Adrenal gland (tissue), 5 donors: ENCODE measurements around the gene FN3K.
A peak's percentile ranks its signal among the peaks of the same experiment; 100 is the strongest.

Experiments used
- POLR2A ChIP-seq, 2 donors: fragments of 450-650 bp; IDR thresholded peaks; one replicate each; pipeline ENCODE4 v1.6.1; 2017; ENCODE audit warnings: antibody characterized with exemption in 2 of 2, mild to moderate bottlenecking in 2 of 2, moderate library complexity in 1 of 2
- TF ChIP-seq, protein P1 (sequence below), 6 experiments: fragments of 450-650 bp in 4 of 6; fragments of 200-600 bp in 2 of 6; sonication (generic) in 1 of 6; IDR thresholded peaks; 1 replicate in 5 of 6; 2 replicates in 1 of 6; pipeline versions ENCODE4 v1.5.1 to v1.8.0; 2016 to 2021; ENCODE audit warnings: antibody characterized with exemption in 6 of 6, mild to moderate bottlenecking in 2 of 6, moderate library complexity in 1 of 6
- donor health status: DM: no; HTN: no; CAD: no.

DNA sequence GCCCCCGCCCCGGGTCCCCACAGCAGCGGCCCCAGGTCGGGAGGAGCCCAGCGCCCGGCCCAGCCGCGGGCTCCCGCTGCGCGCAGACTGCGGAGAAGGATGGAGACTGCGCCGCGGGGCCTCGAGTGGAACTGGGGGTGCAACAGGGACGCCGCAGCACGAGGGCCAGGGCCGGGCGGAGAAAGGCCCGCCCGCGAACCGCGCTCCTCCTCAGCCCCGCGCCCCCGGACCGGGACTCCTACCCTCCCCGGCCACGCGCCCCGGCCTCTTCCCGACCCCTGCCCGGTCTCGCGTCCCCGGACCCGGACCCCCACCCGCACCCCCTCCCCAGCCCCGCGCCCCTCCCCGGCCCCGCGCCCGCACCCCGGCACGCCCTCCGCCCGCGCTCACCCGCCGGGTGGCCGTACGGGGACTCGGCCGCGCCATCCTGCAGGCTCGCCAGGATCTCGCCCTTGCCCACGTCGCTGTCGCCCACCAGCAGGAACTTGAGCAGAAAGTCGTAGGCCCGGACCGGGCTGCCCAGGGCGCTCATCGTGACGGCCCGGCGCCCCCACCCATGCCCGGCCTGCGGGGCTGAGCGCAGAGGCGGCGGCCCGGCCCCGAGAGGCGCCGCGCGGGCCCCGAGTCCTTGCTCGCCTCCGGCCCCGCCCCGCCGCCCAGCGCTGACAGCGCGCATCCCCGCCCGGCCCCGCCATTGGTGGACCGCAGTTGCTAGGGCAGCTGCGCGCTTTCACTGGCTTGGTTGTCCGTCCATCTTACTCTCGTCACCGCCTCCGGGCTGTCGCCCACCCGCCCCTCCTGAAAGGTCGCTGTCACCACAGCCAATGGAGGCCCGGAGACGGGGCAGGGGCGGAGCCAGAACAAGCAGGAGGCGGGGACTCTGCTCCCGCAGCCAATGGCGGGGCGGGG lies 37.1 kb upstream of the FN3K start, which contains the start of gene RAB40B:
- TF ChIP-seq POLR2A (IDR thresholded peaks at IDR 0.05), result peak; percentile 48 to 61
- TF ChIP-seq, protein P1, sequence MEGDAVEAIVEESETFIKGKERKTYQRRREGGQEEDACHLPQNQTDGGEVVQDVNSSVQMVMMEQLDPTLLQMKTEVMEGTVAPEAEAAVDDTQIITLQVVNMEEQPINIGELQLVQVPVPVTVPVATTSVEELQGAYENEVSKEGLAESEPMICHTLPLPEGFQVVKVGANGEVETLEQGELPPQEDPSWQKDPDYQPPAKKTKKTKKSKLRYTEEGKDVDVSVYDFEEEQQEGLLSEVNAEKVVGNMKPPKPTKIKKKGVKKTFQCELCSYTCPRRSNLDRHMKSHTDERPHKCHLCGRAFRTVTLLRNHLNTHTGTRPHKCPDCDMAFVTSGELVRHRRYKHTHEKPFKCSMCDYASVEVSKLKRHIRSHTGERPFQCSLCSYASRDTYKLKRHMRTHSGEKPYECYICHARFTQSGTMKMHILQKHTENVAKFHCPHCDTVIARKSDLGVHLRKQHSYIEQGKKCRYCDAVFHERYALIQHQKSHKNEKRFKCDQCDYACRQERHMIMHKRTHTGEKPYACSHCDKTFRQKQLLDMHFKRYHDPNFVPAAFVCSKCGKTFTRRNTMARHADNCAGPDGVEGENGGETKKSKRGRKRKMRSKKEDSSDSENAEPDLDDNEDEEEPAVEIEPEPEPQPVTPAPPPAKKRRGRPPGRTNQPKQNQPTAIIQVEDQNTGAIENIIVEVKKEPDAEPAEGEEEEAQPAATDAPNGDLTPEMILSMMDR (IDR thresholded peaks at IDR 0.05), result peak in 1 of 6 experiments; percentile 7
